H1 (cell line): ENCODE results near the gene TYR. TPM values are rescaled to one million over a fixed set of nuclear protein-coding genes. Genes with fewer than 3 reads are reported as not detected.
"Not testable (repeated sequence)": the region's sequence is repeated elsewhere in the genome, so short reads cannot be mapped to it uniquely, and the experiment has no call there.

ENCODE experiments used
- CTCF ChIA-PET: fragments of 300-600 bp; sonication (Branson Sonifier 250); formaldehyde crosslinking; loops from one replicate; lab custom pipeline; 2021; ENCODE audit not compliant: partially characterized antibody; lab: Charles Lee
- POLR2A ChIA-PET: fragments of 300-600 bp; sonication (Branson Sonifier 250); formaldehyde crosslinking; loops from one replicate; lab custom pipeline; 2021; ENCODE audit warnings: inconsistent platforms; ENCODE audit not compliant: partially characterized antibody; lab: Charles Lee
- DNase-seq, 2 experiments: peaks; one replicate each; pipeline versions ENCODE4 v3.0.0 to v3.0.0-alpha.2; 2010 to 2022; ENCODE audit warnings: low spot score in 2 of 2, low read depth in 1 of 2, mixed read lengths in 1 of 2
- FAIRE-seq: peaks from 2 replicates; lab custom pipeline; 2011; peaks lifted over from hg19 to GRCh38; lab: Jason Lieb, UNC
- H2AFZ ChIP-seq: 2 replicates; pipeline ENCODE4 v1.8.1; 2012; ENCODE audit warnings: low read length, inconsistent platforms
- H2AK5ac ChIP-seq: 2 replicates; pipeline ENCODE4 v1.6.1; 2013; ENCODE audit warnings: low read depth, low read length
- H2BK120ac ChIP-seq: replicated peaks from 2 replicates; pipeline ENCODE3; 2013; ENCODE audit warnings: low read depth, low read length, inconsistent platforms
- H2BK12ac ChIP-seq: 2 replicates; pipeline ENCODE4 v1.6.1; 2013; ENCODE audit warnings: low read depth, low read length
- H2BK15ac ChIP-seq: 2 replicates; pipeline ENCODE4 v1.6.1; 2013; ENCODE audit warnings: low read length
- H2BK20ac ChIP-seq: 2 replicates; pipeline ENCODE4 v1.6.1; 2013; ENCODE audit warnings: low read length
- H2BK5ac ChIP-seq: 2 replicates; pipeline ENCODE4 v1.6.1; 2013; ENCODE audit warnings: low read depth, low read length
- H3K14ac ChIP-seq: 2 replicates; pipeline ENCODE4 v1.6.1; 2013; ENCODE audit warnings: inconsistent platforms; ENCODE audit not compliant: insufficient read length
- H3K18ac ChIP-seq: 2 replicates; pipeline ENCODE4 v1.6.1; 2013; ENCODE audit warnings: low read length; ENCODE audit errors: extremely low read depth
- H3K23ac ChIP-seq: 2 replicates; pipeline ENCODE4 v1.6.1; 2013; ENCODE audit warnings: inconsistent platforms; ENCODE audit not compliant: insufficient read length
- H3K23me2 ChIP-seq: 2 replicates; pipeline ENCODE4 v1.6.1; 2013; ENCODE audit warnings: low read depth, low read length
- H3K27ac ChIP-seq: 2 replicates; pipeline ENCODE4 v1.6.1; 2011; ENCODE audit warnings: low read depth, low read length, inconsistent platforms
- H3K27me3 ChIP-seq, 4 experiments: replicated peaks in 1 of 4; 1 replicate in 1 of 4; 2 replicates in 3 of 4; pipeline versions ENCODE4 v1.6.1 to v1.8.1; 2011 to 2013; ENCODE audit warnings: low read length in 3 of 4, mild to moderate bottlenecking in 3 of 4, inconsistent platforms in 2 of 4, mixed read lengths in 2 of 4, moderate library complexity in 1 of 4; ENCODE audit not compliant: control insufficient read depth in 3 of 4, insufficient read depth in 3 of 4; ENCODE audit errors: extremely low read depth in 1 of 4
- H3K36me3 ChIP-seq, 4 experiments: 2 replicates each; pipeline versions ENCODE4 v1.6.1 to v1.8.1; 2011 to 2013; ENCODE audit warnings: mild to moderate bottlenecking in 4 of 4, low read length in 3 of 4, moderate library complexity in 2 of 4, control low read depth in 1 of 4, inconsistent platforms in 1 of 4; ENCODE audit not compliant: insufficient read depth in 4 of 4, control insufficient read depth in 2 of 4
- H3K4ac ChIP-seq: replicated peaks from 2 replicates; pipeline ENCODE3; 2013; ENCODE audit warnings: low read length, low read depth, mixed read lengths, inconsistent platforms; ENCODE audit not compliant: insufficient read length
- H3K4me1 ChIP-seq, 4 experiments: replicated peaks in 1 of 4; 1 replicate in 1 of 4; 2 replicates in 3 of 4; pipeline versions ENCODE4 v1.6.1 to v1.8.1; 2011 to 2013; ENCODE audit warnings: low read length in 3 of 4, inconsistent platforms in 2 of 4, mixed read lengths in 1 of 4; ENCODE audit not compliant: insufficient read depth in 4 of 4, control insufficient read depth in 3 of 4
- H3K4me2 ChIP-seq, 2 experiments: 2 replicates each; pipeline versions ENCODE4 v1.6.1 to v1.8.1; 2011 to 2013; ENCODE audit warnings: low read depth in 2 of 2, low read length in 2 of 2, control low read depth in 1 of 2, inconsistent platforms in 1 of 2, mild to moderate bottlenecking in 1 of 2; ENCODE audit not compliant: insufficient read depth in 1 of 2
- H3K4me3 ChIP-seq, 4 experiments: fragments of 200-600, 300-600 bp in 1 of 4; sonication (generic), shearing (Covaris generic), sonication (Bioruptor Twin) in 1 of 4; 2 replicates each; pipeline versions ENCODE4 v1.5.1 to v1.8.1; 2011 to 2016; ENCODE audit warnings: low read length in 4 of 4, low read depth in 3 of 4, control low read depth in 2 of 4, inconsistent platforms in 2 of 4, mild to moderate bottlenecking in 2 of 4, mixed read lengths in 1 of 4, moderate library complexity in 1 of 4; ENCODE audit not compliant: insufficient read depth in 2 of 4; ENCODE audit errors: extremely low read depth in 1 of 4
- H3K56ac ChIP-seq: replicated peaks from 2 replicates; pipeline ENCODE3; 2013; ENCODE audit warnings: low read depth, mild to moderate bottlenecking, mixed read lengths, low read length, inconsistent platforms; ENCODE audit not compliant: insufficient read length
- H3K79me1 ChIP-seq: 2 replicates; pipeline ENCODE4 v1.6.1; 2013; ENCODE audit warnings: low read depth, low read length, control low read depth
- H3K79me2 ChIP-seq, 2 experiments: 2 replicates each; pipeline versions ENCODE4 v1.6.1 to v1.8.1; 2012 to 2013; ENCODE audit warnings: low read length in 2 of 2, mild to moderate bottlenecking in 2 of 2, inconsistent platforms in 1 of 2; ENCODE audit not compliant: insufficient read depth in 2 of 2, control insufficient read depth in 1 of 2
- H3K9ac ChIP-seq, 4 experiments: replicated peaks in 1 of 4; 1 replicate in 1 of 4; 2 replicates in 3 of 4; pipeline versions ENCODE4 v1.6.1 to v1.8.1; 2011 to 2013; ENCODE audit warnings: low read depth in 3 of 4, low read length in 3 of 4, control low read depth in 2 of 4, mild to moderate bottlenecking in 2 of 4, moderate library complexity in 2 of 4, inconsistent platforms in 1 of 4; ENCODE audit errors: extremely low read depth in 1 of 4
- H3K9me3 ChIP-seq, 2 experiments: 2 replicates each; pipeline versions ENCODE4 v1.6.1 to v1.8.1; 2012 to 2013; ENCODE audit warnings: mild to moderate bottlenecking in 2 of 2, moderate library complexity in 2 of 2, control low read depth in 1 of 2, inconsistent platforms in 1 of 2, low read depth in 1 of 2, low read length in 1 of 2, mixed read lengths in 1 of 2; ENCODE audit not compliant: insufficient read depth in 2 of 2
- H4K20me1 ChIP-seq, 2 experiments: replicated peaks in 1 of 2; 2 replicates each; pipeline versions ENCODE3 to v1.8.1; 2011 to 2013; ENCODE audit warnings: inconsistent platforms in 2 of 2, low read length in 2 of 2, mild to moderate bottlenecking in 1 of 2; ENCODE audit not compliant: insufficient read depth in 2 of 2, control insufficient read depth in 1 of 2
- H4K5ac ChIP-seq: 2 replicates; pipeline ENCODE4 v1.6.1; 2013; ENCODE audit warnings: low read length, low read depth, mixed read lengths, inconsistent platforms; ENCODE audit not compliant: insufficient read length
- H4K8ac ChIP-seq: 2 replicates; pipeline ENCODE4 v1.8.0; 2013; ENCODE audit warnings: mild to moderate bottlenecking, moderate library complexity, low read length, inconsistent platforms; ENCODE audit not compliant: insufficient read depth; ENCODE audit errors: extremely low read depth
- H4K91ac ChIP-seq: replicated peaks from 2 replicates; pipeline ENCODE3; 2013; ENCODE audit warnings: low read length, mixed read lengths, inconsistent platforms; ENCODE audit not compliant: insufficient read length
- WGBS, 2 experiments: shearing (Covaris generic) in 1 of 2; methylation state at CpG; one replicate each; pipeline versions ENCODE4 v1.1.6 to v1.1.7; 2013 to 2015; ENCODE audit warnings: low lambda C conversion rate in 2 of 2, mixed read lengths in 2 of 2, inconsistent platforms in 1 of 2, low coverage in 1 of 2, missing lambda C conversion rate in 1 of 2; ENCODE audit not compliant: insufficient replicate concordance in 2 of 2, insufficient coverage in 1 of 2, insufficient read length in 1 of 2; ENCODE audit errors: extremely low coverage in 1 of 2, missing lambda C conversion rate in 1 of 2; 5-methylcytosine and 5-hydroxymethylcytosine counted together
- polyA plus RNA-seq, 7 experiments: library from polyadenylated mRNA; depleted of rRNA in 3 of 7; stranded (reverse) in 5 of 7; unstranded in 2 of 7; fragments of >200 nt in 5 of 7; fragments of 200-250 nt in 2 of 7; gene quantifications; 1 replicate in 5 of 7; 2 replicates in 1 of 7; 4 replicates in 1 of 7; pipeline versions ENCODE4 v1.2.1 to v1.2.3, GENCODE V29; 2011 to 2013; ENCODE audit warnings: missing spikeins in 2 of 7, mixed read lengths in 2 of 7
- total RNA-seq: library from RNA; stranded (reverse); fragmentation: NEBNext Ultra II Directional; extraction: Animal tissue kit (Norgen Biotek cat#: 25700); gene quantifications from 2 replicates; pipeline ENCODE4 v1.2.1, GENCODE V29; 2021

TYR gene
- total and polyA plus RNA-seq, 2 of the 8 experiments (the other 6 are each of a cell fraction or from before 2014, with no cell fraction given) = not detected

- H3K9me3 ChIP-seq, H4K20me1 ChIP-seq, H3K4me1 ChIP-seq, H2BK20ac ChIP-seq, H2BK5ac ChIP-seq, H3K56ac ChIP-seq, H4K8ac ChIP-seq, H3K18ac ChIP-seq, H2AK5ac ChIP-seq, H3K4me3 ChIP-seq, H2BK12ac ChIP-seq, H3K9ac ChIP-seq, H3K23me2 ChIP-seq, H4K91ac ChIP-seq, H2BK15ac ChIP-seq, H3K14ac ChIP-seq, H2AFZ ChIP-seq, H3K27me3 ChIP-seq, H3K4me2 ChIP-seq, H3K27ac ChIP-seq, H3K23ac ChIP-seq, H2BK120ac ChIP-seq, H3K4ac ChIP-seq, H3K36me3 ChIP-seq, POLR2A ChIA-PET, H3K79me2 ChIP-seq, DNase-seq, H4K5ac ChIP-seq, H3K79me1 ChIP-seq: not testable (repeated sequence)
- WGBS, 2 experiments = 92% methylated on average over 4 of the region's 4 CpGs; no CpG with 5 or more reads in 1 of the 2 experiments
- peak; percentile 57 for FAIRE-seq
- CTCF ChIA-PET = interaction anchor here (0.7 kb wide), 1 partner anchor 72 kb away, joined by 3 read pairs; no protein-coding TSS in a partner anchor
These were observed 159.5 kb downstream of the TYR start for GRCh38 chr11:89337100-89337650.

DNA sequence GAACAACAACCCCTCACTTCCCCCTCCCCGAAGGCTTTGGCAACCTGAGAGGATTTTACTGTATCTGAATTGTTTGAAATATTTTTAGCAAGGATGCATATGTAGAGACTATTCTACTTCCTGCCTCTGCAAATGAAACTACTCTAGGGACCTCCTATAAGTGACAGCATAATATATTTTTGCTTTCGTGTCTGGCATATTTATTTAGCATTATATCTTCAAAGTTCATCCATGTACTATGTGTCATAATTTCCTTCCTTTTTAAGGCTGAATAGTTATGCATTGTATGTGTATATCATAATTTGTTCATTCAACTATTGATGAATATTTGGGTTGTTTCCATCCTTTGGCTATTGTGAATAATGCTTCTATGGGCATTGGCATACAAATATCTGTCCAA lies 160.4 kb downstream of the TYR start:
- H2BK12ac ChIP-seq, H3K4ac ChIP-seq, DNase-seq, H3K23me2 ChIP-seq, H3K4me1 ChIP-seq, H2AFZ ChIP-seq, H3K56ac ChIP-seq, H4K5ac ChIP-seq, H3K79me2 ChIP-seq, H3K4me3 ChIP-seq, H3K23ac ChIP-seq, H3K9ac ChIP-seq, H4K20me1 ChIP-seq, H3K14ac ChIP-seq, H3K36me3 ChIP-seq, H2BK20ac ChIP-seq, CTCF ChIA-PET, H4K91ac ChIP-seq, H2BK15ac ChIP-seq, H2BK120ac ChIP-seq, H3K27me3 ChIP-seq, H3K79me1 ChIP-seq, H2BK5ac ChIP-seq, H2AK5ac ChIP-seq, H3K4me2 ChIP-seq, H3K9me3 ChIP-seq, FAIRE-seq, H3K18ac ChIP-seq, H4K8ac ChIP-seq, POLR2A ChIA-PET, H3K27ac ChIP-seq: not testable (repeated sequence)
- WGBS, 2 experiments = 91% methylated on average over 2 of the region's 2 CpGs; no CpG with 5 or more reads in 1 of the 2 experiments
